ENCODE results near the gene YIPF5.

DNA sequence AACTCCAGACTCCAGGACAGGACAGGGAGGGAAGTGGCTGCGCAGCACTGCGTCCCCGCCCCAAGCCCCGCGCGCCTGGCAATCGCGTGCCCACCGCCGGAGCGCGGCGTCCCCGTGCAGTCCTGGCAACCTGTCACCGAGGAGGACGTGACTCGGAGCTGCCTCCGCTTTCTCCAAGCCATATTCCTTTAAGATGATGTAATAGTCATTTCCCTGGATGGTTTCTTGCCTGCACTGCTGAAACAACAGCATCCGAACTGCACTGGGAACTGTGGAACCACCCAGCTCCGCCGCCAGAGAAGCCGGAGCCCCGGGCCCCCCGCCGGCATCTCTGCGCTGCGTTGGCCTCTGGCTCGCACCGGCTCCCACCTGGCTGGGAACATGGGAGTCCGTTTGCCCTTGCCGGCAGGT, 34.7 kb upstream of the YIPF5 start:
- TF ChIP-seq NFRKB (IDR thresholded peaks at IDR 0.05) (no peak), HDGF (IDR thresholded peaks at IDR 0.05; ENCODE audit: borderline replicate concordance) (no peak), BHLHE40 (IDR thresholded peaks at IDR 0.05; ENCODE audit: borderline replicate concordance) (no peak), SP1 (IDR thresholded peaks at IDR 0.05) (no peak), FOXK2 (IDR thresholded peaks at IDR 0.05) (no peak), FOXM1 (IDR thresholded peaks at IDR 0.05; ENCODE audit: borderline replicate concordance) (no peak), ZNF384 (IDR thresholded peaks at IDR 0.05) (no peak), ELF4 (IDR thresholded peaks at IDR 0.05) (no peak), TARDBP (IDR thresholded peaks at IDR 0.05) (no peak), LEF1 (IDR thresholded peaks at IDR 0.05; ENCODE audit: borderline replicate concordance) (no peak), PKNOX1 (IDR thresholded peaks at IDR 0.05) (no peak), ARNT (IDR thresholded peaks at IDR 0.05) (no peak), CTBP1 (IDR thresholded peaks at IDR 0.05; ENCODE audit: borderline replicate concordance) (no peak)
